Prostate gland (tissue), 2 donors: ENCODE results near the gene PRAME. TPM values are rescaled to one million over a fixed set of nuclear protein-coding genes. Genes with fewer than 3 reads are reported as not detected.

Source experiments
- DNase-seq: peaks from one replicate; pipeline ENCODE4 v3.0.0-alpha.2; 2019; ENCODE audit warnings: low spot score
- H3K27ac ChIP-seq, 2 donors: fragments of 200-600 bp; sonication (generic); 2 replicates each; pipeline ENCODE4 v1.5.1; 2017 to 2019
- H3K27me3 ChIP-seq: fragments of 200-600 bp; sonication (generic); replicated peaks from 2 replicates; pipeline ENCODE4 v1.5.1; 2019; ENCODE audit not compliant: insufficient read depth
- H3K36me3 ChIP-seq, 2 donors: fragments of 200-600 bp; sonication (generic); 1 replicate in 1 of 2; 2 replicates in 1 of 2; pipeline versions ENCODE4 v1.5.1 to v1.8.1; 2017 to 2019
- H3K4me1 ChIP-seq: fragments of 200-600 bp; sonication (generic); replicated peaks from 2 replicates; pipeline ENCODE4 v1.5.1; 2019
- H3K4me3 ChIP-seq, 2 donors: fragments of 200-600 bp; sonication (generic); 2 replicates each; pipeline ENCODE4 v1.5.1; 2017 to 2019
- H3K9me3 ChIP-seq: fragments of 200-600 bp; sonication (generic); 2 replicates; pipeline ENCODE4 v1.5.1; 2017
- POLR2A ChIP-seq: fragments of 450-650 bp; IDR thresholded peaks from one replicate; pipeline ENCODE4 v1.6.1; 2016; ENCODE audit warnings: antibody characterized with exemption, mild to moderate bottlenecking
- POLR2AphosphoS5 ChIP-seq: sonication (generic); formaldehyde crosslinking; IDR thresholded peaks from one replicate; pipeline ENCODE4 v1.6.1; 2017; ENCODE audit warnings: antibody characterized with exemption
- WGBS: methylation state at CpG from one replicate; pipeline ENCODE4 v1.1.5; 2018; 5-methylcytosine and 5-hydroxymethylcytosine counted together
- intact Hi-C: fragments of 100-400 bp; cut with DNase I; formaldehyde crosslinking; loops from one replicate; pipeline ENCODE4 v1.14.2; 2022
- total RNA-seq, 2 donors: library from RNA; depleted of rRNA; stranded (reverse); fragments of >200 nt; gene quantifications; one replicate each; pipeline ENCODE4 v1.1.0, GENCODE V29; 2016
- TF ChIP-seq, protein P1 (sequence below), 4 experiments: fragments of 200-600 bp in 2 of 4; fragments of 450-650 bp in 2 of 4; sonication (generic) in 2 of 4; IDR thresholded peaks; 1 replicate in 3 of 4; 2 replicates in 1 of 4; pipeline ENCODE4 v1.5.1; 2016 to 2019; ENCODE audit warnings: antibody characterized with exemption in 4 of 4, mild to moderate bottlenecking in 2 of 4, moderate library complexity in 2 of 4

PRAME gene
- total RNA-seq, 2 donors from 2014 or later, result 103 TPM; not detected in 1

DNA sequence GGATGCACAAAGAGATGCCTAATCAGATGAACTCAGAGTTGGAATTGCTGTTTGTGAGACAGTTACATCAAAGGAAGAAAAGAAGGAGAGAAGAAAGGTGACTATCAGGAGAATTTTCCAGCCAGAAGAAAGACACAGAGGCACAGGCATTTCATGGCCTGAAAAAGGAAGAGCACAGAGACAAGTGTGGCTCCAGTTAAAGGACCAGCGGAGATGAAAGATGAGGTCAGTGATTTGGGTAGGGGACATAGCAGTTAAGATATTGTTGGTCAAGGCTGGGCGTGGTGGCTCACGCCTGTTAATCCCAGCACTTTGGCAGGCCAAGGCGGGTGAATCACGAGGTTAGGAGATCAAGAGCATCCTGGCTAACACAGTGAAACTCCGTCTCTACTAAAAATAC is 35.6 kb downstream of the PRAME start:
- H3K27me3 ChIP-seq, result no peaks in the 10 kb centered on the region
- TF ChIP-seq POLR2A (no peak), POLR2AphosphoS5 (no peak)
- intact Hi-C loops, result no loop called here
- no peaks in the 10 kb centered on the region for H3K36me3 ChIP-seq
- no peak for DNase-seq
- no peaks in the 10 kb centered on the region for H3K4me1 ChIP-seq
- WGBS, result 86% methylated on average over 6 of the region's 6 CpGs
- H3K9me3 ChIP-seq, result no peaks in the 10 kb centered on the region
- no peak overlapping the region for H3K27ac ChIP-seq
- no peak overlapping the region for H3K4me3 ChIP-seq

DNA sequence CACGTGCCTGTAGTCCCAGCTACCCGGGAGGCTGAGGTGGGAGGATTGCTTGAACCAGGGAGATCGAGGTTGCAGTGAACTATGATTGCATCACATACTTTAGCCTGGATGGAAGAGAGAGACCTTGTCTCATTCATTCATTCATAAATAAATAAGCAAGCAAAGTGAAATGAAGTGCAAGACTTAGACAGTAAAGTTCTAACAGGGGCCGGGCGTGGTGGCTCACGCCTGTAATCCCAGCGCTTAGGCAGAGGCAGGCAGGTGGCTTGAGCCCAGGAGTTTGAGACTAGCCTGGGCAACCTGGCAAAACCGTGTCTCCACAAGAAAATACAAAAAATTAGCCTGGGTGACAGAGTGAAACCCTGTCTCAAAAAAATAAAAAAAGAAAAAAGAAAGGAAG is 37.4 kb downstream of the PRAME start:
- Histone ChIP-seq H3K27ac (no peak overlapping the region), H3K4me3 (no peak overlapping the region), H3K9me3 (no peaks in the 10 kb centered on the region), H3K4me1 (no peaks in the 10 kb centered on the region), H3K36me3 (no peaks in the 10 kb centered on the region), H3K27me3 (no peaks in the 10 kb centered on the region)
- TF ChIP-seq, protein P1, sequence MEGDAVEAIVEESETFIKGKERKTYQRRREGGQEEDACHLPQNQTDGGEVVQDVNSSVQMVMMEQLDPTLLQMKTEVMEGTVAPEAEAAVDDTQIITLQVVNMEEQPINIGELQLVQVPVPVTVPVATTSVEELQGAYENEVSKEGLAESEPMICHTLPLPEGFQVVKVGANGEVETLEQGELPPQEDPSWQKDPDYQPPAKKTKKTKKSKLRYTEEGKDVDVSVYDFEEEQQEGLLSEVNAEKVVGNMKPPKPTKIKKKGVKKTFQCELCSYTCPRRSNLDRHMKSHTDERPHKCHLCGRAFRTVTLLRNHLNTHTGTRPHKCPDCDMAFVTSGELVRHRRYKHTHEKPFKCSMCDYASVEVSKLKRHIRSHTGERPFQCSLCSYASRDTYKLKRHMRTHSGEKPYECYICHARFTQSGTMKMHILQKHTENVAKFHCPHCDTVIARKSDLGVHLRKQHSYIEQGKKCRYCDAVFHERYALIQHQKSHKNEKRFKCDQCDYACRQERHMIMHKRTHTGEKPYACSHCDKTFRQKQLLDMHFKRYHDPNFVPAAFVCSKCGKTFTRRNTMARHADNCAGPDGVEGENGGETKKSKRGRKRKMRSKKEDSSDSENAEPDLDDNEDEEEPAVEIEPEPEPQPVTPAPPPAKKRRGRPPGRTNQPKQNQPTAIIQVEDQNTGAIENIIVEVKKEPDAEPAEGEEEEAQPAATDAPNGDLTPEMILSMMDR (IDR thresholded peaks at IDR 0.05), result no peak
- TF ChIP-seq POLR2A, result no peak
- TF ChIP-seq POLR2AphosphoS5, result no peak
- 80% methylated on average over 8 of the region's 8 CpGs for WGBS
- DNase-seq, result no peak
- intact Hi-C loops, result no loop called here

DNA sequence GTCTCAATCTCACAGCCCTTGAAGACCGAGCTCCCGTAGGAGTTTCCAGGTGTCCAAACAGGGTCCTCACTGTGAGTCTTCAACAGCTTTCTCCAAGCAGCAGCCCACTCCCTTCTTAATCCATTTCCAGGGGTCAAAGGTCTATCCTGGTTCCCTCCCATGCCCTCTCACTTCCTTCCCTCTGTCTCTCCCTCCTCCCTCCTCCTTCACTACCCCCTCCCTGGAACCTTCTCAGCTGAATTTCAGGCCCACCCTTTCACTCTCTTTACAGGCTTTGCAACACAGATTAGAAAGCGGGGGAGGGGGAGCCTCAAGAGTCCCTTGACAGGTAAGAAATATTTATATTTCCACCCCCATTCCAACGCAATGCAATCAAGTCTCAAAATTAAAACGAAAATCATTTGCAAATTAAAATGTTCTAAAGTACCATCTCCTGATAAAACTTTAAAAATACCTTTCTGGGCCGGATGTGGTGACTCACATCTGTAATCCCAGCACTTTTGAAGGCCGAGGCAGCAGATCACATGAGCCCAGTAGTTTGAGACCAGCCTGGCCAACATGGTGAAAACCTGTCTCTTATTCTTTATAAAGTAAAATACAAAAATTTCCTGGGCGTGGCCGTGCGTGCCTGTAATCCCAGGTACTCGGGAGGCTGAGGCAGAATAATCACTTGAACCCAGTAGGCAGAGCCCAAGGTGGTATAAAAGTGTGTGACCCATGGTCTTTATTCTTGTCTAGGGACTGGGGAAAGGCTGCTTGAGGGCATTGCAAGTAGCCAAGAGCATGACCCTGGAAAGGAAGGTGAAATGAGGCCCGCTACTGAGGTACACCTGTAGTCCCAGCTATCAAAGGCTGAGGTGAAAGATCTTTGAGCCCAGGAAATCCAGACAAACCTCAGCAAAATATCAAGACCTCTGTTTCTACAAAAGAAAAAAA is 38.1 kb downstream of the PRAME start:
- no peak overlapping the region for H3K4me3 ChIP-seq
- TF ChIP-seq POLR2AphosphoS5, result no peak
- TF ChIP-seq, protein P1 (IDR thresholded peaks at IDR 0.05), result no peak
- TF ChIP-seq POLR2A, result no peak
- no peak for DNase-seq
- 77% methylated on average over 12 of the region's 12 CpGs for WGBS
- no peaks in the 10 kb centered on the region for H3K9me3 ChIP-seq
- intact Hi-C loops, result no loop called here
- H3K36me3 ChIP-seq, result no peaks in the 10 kb centered on the region
- no peaks in the 10 kb centered on the region for H3K4me1 ChIP-seq
- H3K27ac ChIP-seq, result no peak overlapping the region
- no peaks in the 10 kb centered on the region for H3K27me3 ChIP-seq

DNA sequence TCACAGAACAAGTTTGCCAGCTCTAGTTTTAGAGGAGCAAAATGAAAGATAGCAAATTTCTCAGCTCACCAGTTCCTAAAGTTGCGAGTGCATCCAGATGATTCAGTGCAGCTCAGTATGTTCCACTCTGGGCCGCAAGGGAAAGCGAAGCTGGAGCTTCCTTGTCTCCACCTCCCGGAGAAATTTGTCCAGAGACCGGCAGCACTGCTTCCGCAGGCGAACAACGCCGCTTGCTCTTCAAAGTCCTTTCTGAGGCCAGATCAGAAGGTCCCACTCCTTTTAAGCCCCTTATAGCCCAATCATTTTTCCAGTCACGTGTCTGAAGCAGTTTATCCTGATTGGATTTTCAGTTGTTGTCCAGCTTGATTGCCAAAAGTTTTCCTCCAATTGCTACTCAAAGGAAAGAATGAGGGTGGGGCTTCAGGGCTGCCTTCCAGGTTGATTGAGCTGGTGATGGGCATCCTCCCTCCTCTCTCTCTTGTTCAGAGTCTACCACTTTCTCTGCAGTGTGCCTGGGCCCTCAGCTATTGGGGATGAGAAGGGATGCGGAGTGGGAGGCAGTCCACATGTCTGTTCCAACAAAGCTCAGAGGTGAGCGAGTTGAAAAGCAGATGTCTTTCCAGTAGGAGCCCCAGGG is 38.9 kb downstream of the PRAME start, which contains the start of gene ZNF280A:
Gene ZNF280A, minus strand, starts transcription at position 251 of the 637 bp plus-strand sequence. CDS start 4,640 bp downstream, outside the sequence.
- Histone ChIP-seq H3K27me3 (no peaks in the 10 kb centered on the region), H3K4me3 (no peak within 1 kb of the TSS), H3K9me3 (no peaks in the 10 kb centered on the region), H3K4me1 (no peaks in the 10 kb centered on the region), H3K36me3 (no peaks in the 10 kb centered on the region), H3K27ac (no peak within 1 kb of the TSS)
- TF ChIP-seq POLR2AphosphoS5 (no peak), POLR2A (no peak)
- TF ChIP-seq, protein P1 (IDR thresholded peaks at IDR 0.05), result no peak
- intact Hi-C loops, result no loop called here
- DNase-seq, result no peak
- 67% methylated on average over 12 of the region's 12 CpGs for WGBS

DNA sequence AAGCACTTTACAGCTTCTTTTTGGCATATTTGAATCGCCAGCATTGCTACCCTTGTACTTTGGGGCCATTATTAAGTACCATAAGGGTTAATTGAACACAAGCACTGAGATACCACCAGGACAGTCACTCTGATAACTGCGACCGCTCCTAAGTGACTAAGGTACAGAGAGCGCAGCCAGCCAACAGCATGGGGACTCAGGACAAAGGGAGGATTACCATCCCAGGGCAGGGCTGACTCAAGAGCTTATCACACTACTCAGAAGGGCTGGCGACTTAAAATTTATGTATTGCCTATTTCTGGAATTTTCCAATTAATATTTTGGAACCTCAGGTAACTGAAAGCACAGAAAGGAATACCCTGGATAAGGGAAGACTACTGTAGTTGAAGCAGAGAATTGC is 39.5 kb downstream of the PRAME start:
- intact Hi-C loops, result no loop called here
- no peaks in the 10 kb centered on the region for H3K4me1 ChIP-seq
- no peaks in the 10 kb centered on the region for H3K27me3 ChIP-seq
- no peaks in the 10 kb centered on the region for H3K36me3 ChIP-seq
- TF ChIP-seq POLR2AphosphoS5 (no peak), POLR2A (no peak)
- TF ChIP-seq, protein P1 (IDR thresholded peaks at IDR 0.05), result no peak
- H3K27ac ChIP-seq, result no peak overlapping the region
- WGBS, result 82% methylated on average over 5 of the region's 5 CpGs
- no peaks in the 10 kb centered on the region for H3K9me3 ChIP-seq
- no peak overlapping the region for H3K4me3 ChIP-seq
- no peak for DNase-seq
